Mononuclear cell (primary cell): Measurements from ENCODE around the gene APP. TPM values are rescaled to one million over a fixed set of nuclear protein-coding genes. Genes with fewer than 3 reads are reported as not detected.

Experiments
- H3K27me3 ChIP-seq: 2 replicates; pipeline ENCODE4 v1.6.0; 2011; ENCODE audit warnings: low read length, control low read depth; ENCODE audit not compliant: insufficient read depth
- H3K4me1 ChIP-seq: 2 replicates; pipeline ENCODE4 v1.5.1; 2011; ENCODE audit warnings: mild to moderate bottlenecking, low read length, control low read depth; ENCODE audit not compliant: insufficient read depth
- H3K4me3 ChIP-seq: 2 replicates; pipeline ENCODE4 v1.5.1; 2011; ENCODE audit warnings: mild to moderate bottlenecking, low read length, moderate library complexity
- H3K9me3 ChIP-seq: 2 replicates; pipeline ENCODE4 v1.5.1; 2011; ENCODE audit warnings: low read depth, mild to moderate bottlenecking, control low read depth, low read length
- total RNA-seq: library from RNA; depleted of rRNA; stranded (reverse); fragments of >200 nt; gene quantifications from one replicate; pipeline ENCODE4 v1.2.3, GENCODE V29; 2012

APP gene
- total RNA-seq, 1 donor = 69.2 TPM

GRCh38 chr21:25836396-25836795, 334.2 kb downstream of the APP start:
- H3K27me3 ChIP-seq = no peaks in the 10 kb centered on the region
- H3K9me3 ChIP-seq = no peaks in the 10 kb centered on the region
- H3K4me1 ChIP-seq = no peaks in the 10 kb centered on the region
- H3K4me3 ChIP-seq = no peak overlapping the region

GRCh38 chr21:25834381-25834780, 336.2 kb downstream of the APP start:
- no peaks in the 10 kb centered on the region for H3K27me3 ChIP-seq
- no peaks in the 10 kb centered on the region for H3K9me3 ChIP-seq
- no peak overlapping the region for H3K4me3 ChIP-seq
- no peaks in the 10 kb centered on the region for H3K4me1 ChIP-seq

GRCh38 chr21:25831300-25831960, 339.1 kb downstream of the APP start:
- H3K4me3 ChIP-seq = no peak overlapping the region
- H3K4me1 ChIP-seq = no peaks in the 10 kb centered on the region
- H3K9me3 ChIP-seq = no peaks in the 10 kb centered on the region
- no peaks in the 10 kb centered on the region for H3K27me3 ChIP-seq
